Fibroblast of skin of left biceps (primary cell): ENCODE results near the gene TMCO5A.
"Not testable (repeated sequence)": the region's sequence is repeated elsewhere in the genome, so short reads cannot be mapped to it uniquely, and the experiment has no call there.

ENCODE experiments used
- DNase-seq, 2 experiments: peaks; one replicate each; pipeline ENCODE4 v3.0.0-alpha.2; 2013; ENCODE audit warnings: low read depth in 2 of 2

TMCO5A gene

DNA sequence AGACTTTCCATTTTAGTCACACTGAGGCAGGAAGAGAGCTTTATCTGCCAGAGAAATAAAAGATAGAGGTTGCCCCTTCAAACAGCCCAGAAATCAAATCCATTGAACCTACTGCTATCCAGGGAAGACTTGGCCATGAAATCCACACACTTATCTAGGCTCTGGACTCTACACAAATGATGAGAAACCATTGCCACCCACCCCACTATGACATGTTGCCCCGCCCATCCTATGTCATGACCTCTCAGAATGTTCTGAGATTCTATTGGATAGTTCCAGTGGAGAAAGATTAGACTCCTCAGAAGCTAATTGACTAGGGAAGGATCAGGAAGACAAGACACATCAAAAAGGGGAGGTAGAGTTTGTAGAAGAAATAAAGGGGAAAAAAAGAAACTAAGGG is at the start of gene TMCO5A:
Gene TMCO5A (plus strand): TSS at position 301 of the 400 bp plus-strand sequence. CDS start 1,684 bp downstream, outside the sequence.
- DNase-seq: no peak

- DNase-seq: no peak
These were observed 48.8 kb upstream of the TMCO5A start for GRCh38 chr15:37885651-37886050.

DNA sequence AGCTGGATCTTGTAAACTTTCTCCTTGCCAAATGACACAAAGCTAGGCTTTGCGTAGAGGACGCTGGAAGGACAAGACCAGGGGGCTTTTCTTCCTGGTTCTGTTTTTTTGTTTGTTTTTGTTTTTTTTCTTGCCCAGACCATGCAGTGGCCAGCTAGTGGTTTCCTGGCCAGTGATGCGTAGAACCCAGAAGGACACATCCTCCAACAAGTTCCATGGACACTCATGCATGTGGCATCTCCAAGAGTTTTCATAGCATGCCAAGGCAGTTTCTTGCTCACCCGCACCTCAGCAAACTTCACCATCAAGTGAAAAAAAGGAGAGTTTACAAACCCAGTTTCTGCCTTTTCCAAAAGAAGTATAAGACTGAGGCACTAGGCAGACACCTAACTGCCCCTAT is 46.1 kb upstream of the TMCO5A start:
- DNase-seq: no peak

GRCh38 chr15:37891766-37892368 is 42.6 kb upstream of the TMCO5A start:
- DNase-seq: peak in 1 of 2 experiments; percentile 44

DNA sequence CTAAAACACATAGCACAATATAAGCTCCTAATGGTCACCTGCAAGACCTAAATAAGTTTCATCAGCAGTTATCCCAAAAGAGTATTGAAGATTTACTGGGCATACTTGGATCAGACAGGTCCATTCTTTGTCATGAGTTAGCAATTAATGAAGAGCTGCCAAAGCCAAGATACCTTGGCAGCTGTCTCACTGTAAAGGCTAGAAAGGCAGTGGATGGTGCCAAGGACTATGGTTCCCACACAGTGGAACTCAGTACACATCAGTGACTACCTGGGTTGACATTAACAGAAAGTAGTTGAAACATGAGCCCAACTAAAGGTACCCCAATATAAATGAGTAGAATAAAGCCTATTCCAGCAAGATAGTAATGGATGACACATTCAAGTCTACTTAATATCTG is 41.1 kb upstream of the TMCO5A start:
- no peak for DNase-seq

GRCh38 chr15:37898362-37898761 is 36.1 kb upstream of the TMCO5A start:
- no peak for DNase-seq

- DNase-seq: peak; percentile 51 to 53
These were observed 33.9 kb upstream of the TMCO5A start for GRCh38 chr15:37900326-37901221.

- DNase-seq: no peak
These were observed 32.3 kb upstream of the TMCO5A start for GRCh38 chr15:37902126-37902525.

DNA sequence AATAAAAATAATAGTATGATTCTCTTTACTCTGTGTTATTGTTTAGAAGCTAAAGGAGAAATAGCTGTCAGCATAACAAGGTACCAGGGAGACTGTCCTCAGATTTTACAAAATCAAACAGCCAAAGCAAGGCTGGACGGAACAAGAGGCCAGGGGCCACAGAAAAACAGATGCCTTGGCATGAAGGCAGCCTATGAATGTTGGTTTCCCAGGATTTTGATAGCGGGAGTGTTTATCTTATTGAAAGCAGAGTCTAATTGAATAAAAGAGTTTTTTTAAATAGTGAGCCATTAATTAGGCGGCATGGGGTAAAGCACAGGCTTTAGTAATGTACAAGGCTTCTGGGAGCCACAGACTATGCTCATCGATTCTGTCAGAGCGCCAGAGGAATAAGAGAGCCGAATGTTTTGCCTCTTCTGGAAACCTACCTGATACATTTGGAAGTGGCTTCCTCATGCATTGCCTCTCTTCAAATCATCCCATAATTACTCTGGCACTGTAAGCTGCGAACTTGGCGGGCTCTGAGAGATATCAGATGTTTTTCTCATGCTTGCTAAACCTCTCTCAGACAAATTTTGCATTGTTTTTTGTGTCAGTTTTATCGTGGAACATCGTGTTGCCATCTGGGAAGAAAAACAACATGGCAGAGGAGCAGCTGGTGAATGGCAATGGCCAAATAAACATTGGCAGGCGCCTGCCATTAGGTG is 30.4 kb upstream of the TMCO5A start:
- no peak for DNase-seq

- no peak for DNase-seq
These were observed 27.3 kb upstream of the TMCO5A start for GRCh38 chr15:37907136-37907535.

DNA sequence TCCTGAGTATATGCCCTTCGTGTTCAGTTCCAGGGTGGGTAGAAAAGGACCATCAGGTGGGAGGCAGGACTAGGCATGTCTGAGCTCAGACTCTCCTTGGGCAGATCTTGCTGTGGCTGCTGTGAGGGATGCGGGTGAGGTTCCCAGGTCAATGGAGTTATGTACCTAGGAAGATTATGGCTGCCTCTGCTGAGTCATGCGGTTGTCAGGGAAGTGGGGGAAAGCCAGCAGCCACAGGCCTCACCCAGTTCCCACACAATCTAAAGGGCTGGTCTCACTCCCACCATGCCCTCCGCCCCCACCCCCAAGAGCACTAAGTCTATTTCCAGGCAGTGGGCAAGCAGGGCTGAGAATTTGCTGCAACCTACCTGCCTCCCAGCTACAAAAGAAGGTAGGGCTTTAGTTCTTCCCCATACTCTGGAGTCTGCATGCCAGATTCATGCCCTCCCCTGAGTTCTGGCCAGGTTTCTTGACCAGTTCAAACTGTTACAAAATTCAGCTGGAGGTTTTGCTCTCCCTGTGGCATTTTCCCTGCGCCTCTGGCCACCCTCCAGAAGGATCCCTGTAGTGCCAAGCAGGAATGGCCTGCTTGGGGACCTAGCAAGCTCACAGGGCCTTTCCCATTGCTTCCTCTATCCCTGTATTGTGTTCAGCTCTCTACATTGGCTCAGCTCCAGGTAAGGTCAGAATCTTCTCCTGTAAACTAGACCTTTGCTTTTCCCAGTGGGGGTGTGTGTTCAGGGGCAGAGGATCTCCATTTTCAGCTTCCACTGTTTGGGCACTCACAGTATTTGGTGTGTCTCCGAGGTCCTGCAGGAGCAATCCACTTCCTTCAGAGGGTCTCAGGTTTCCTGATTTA is 12.7 kb upstream of the TMCO5A start:
- DNase-seq: no peak

DNA sequence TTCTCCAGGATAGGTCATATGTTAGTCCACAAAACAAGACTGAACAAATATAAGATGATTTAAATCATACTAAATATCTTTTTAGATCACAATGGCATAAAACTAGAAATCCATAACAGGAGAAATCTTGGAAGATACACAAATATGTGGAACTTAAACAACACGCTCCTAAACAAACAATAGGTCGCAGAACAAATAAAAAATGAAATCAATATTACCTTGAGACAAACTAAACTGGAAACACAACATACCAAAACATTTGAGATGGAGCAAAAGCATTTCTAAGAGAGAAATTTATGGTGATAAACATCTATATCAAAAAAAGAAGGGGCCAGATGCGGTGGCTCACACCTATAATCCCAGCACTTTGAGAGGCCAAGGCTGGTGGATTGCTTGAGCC is 8.3 kb upstream of the TMCO5A start:
- DNase-seq: no peak

GRCh38 chr15:37929238-37929637 is 5.2 kb upstream of the TMCO5A start:
- DNase-seq: no peak

DNA sequence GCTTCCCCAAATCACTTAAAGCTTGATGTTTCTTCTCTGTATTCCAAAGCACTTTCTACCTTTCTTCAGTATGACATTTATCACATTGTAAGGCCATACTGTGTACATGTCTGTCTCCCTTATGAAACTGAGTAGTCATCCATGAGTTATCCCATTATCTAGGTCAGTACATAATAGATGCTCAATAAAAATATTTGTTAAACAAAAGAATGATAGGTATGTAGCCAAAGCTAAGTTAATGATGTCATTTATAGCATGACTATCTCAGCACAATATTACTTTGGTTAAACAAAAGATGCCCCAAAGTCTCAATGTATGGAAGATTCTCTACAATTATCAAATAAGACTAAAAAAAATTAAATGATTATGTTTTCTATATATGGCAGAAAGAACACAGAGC is 3.1 kb upstream of the TMCO5A start:
- DNase-seq: no peak

GRCh38 chr15:37931868-37932267 is 2.6 kb upstream of the TMCO5A start:
- peak; percentile 25 to 41 for DNase-seq

- DNase-seq: no peak
These were observed 1.9 kb upstream of the TMCO5A start for GRCh38 chr15:37932549-37932948.

GRCh38 chr15:37933666-37934065 is 774 bp upstream of the TMCO5A start:
- peak in 1 of 2 experiments; percentile 3 for DNase-seq

DNA sequence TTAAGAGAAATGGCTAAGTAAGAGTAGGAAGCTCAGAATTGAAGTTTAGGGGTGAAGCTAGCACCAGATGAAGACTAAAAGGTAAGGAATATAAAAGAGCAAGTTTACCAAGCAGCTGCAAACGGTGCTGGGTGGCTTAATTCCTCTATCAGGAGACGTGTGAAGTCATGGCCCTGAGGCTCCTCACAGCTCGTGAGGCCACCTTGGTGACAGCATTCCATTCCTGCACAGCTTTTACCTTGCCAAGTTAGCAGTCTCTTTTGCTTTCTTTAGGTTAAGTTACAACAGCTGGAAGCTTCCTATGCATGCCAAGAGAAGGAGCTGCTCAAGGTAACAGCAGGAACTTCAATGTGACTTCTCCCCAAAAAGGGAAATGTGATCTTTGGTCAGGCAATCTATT is 6.4 kb downstream of the TMCO5A start:
- DNase-seq: no peak

DNA sequence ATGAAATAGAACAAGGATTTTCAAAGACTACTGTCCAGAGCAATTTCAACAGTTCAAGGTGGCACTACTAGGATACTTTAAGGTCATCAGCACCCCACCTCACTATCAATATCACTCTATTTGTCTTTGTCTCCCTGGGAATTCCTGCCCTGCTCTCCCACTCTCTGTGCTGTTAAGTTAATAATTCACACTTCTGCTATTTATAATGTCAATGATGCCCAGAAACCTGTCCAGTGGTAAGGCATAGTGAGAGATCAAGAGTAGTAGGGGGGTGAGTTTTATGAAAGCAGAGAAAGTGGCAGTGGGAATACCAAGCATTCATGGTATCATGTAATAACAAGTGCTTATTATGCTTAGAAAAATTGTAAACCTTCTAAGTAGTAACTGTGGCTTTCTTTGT is 7.3 kb downstream of the TMCO5A start:
- no peak for DNase-seq

GRCh38 chr15:37951999-37952398 is 17.6 kb downstream of the TMCO5A start:
- DNase-seq: no peak

GRCh38 chr15:37960742-37961141 is 26.3 kb downstream of the TMCO5A start:
- DNase-seq: not testable (repeated sequence)

- no peak for DNase-seq
These were observed 33.3 kb downstream of the TMCO5A start for GRCh38 chr15:37967788-37968187.
